Measurements from ENCODE around the gene LRP5. TPM values are rescaled to one million over a fixed set of nuclear protein-coding genes. Genes with fewer than 3 reads are reported as not detected.

Gene LRP5
- total RNA-seq, 1 experiment from 2014 or later: 48.8 TPM

- no peak for TF ChIP-seq ZNF532 (CRISPR knock-in tag; IDR thresholded peaks at IDR 0.05; ENCODE audit: borderline replicate concordance)
- TF ChIP-seq NFYB (CRISPR knock-in tag; conservative IDR thresholded peaks at IDR 0.05; ENCODE audit: low read depth): no peak
- no peak for TF ChIP-seq GRHL2 (CRISPR knock-in tag; IDR thresholded peaks at IDR 0.05; ENCODE audit: insufficient replicate concordance, severe bottlenecking)
- TF ChIP-seq ZNF232 (CRISPR knock-in tag; IDR thresholded peaks at IDR 0.05): no peak
Measured at GRCh38 chr11:68445531-68446035, 133.2 kb downstream of the LRP5 start (continued).

DNA sequence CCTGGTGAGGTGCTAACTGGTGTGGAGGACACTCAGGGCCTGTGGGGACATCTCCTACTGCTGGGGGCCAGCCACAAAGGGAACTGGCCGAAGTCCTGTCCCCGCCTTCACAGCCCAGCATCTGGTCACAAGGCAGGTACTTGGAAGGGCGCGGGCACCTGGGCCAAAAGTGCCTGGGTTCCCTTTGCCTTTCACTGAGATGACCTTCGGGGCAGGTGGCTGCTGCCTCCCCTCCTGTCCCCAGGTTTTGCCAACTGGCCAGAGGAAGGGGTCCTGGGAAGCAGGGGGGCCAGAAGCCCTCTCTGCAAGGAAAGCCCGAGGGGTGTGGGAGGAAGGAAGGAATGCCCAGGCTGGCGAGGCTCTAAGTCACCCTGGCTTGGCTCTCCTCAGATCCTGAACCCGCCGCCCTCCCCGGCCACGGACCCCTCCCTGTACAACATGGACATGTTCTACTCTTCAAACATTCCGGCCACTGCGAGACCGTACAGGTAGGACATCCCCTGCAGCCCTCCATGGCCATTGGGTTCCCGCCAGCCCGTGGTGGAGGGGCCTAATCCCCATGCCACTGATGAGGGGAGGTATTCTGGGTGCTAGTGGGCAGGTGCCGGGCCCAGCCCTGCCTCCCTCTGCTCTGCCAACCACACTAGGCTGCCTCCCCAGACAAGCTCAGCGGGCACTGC lies 133.8 kb downstream of the LRP5 start:
- Mint-ChIP-seq H3K27me3 (ENCODE audit: low read depth) (no peaks in the 10 kb centered on the region; the same call in 1 of the 2 replicates), H3K4me3 (no peak overlapping the region), H3K9me3 (no peaks in the 10 kb centered on the region), H3K36me3 (peaks cover 26% of the 10 kb centered on the region), H3K4me1 (peaks cover 8% of the 10 kb centered on the region), H3K27ac (0 out of 2 replicates have a peak overlapping the region, but pooled peaks have one; percentile 41)
- DNase-seq (ENCODE audit: low spot score) (no peak), ATAC-seq (no peak)
- ChIA-PET CTCF (no interaction called here), POLR2A (no interaction called here)
- no peak for TF ChIP-seq ZNF416 (CRISPR knock-in tag; IDR thresholded peaks at IDR 0.05)
- TF ChIP-seq ESRRA (CRISPR knock-in tag; IDR thresholded peaks at IDR 0.05; ENCODE audit: borderline replicate concordance): no peak
- TF ChIP-seq ZNF121 (CRISPR knock-in tag; IDR thresholded peaks at IDR 0.05): no peak
- no peak for TF ChIP-seq IRF2 (CRISPR knock-in tag; IDR thresholded peaks at IDR 0.05; ENCODE audit: borderline replicate concordance, low read depth)
- TF ChIP-seq, protein P1, sequence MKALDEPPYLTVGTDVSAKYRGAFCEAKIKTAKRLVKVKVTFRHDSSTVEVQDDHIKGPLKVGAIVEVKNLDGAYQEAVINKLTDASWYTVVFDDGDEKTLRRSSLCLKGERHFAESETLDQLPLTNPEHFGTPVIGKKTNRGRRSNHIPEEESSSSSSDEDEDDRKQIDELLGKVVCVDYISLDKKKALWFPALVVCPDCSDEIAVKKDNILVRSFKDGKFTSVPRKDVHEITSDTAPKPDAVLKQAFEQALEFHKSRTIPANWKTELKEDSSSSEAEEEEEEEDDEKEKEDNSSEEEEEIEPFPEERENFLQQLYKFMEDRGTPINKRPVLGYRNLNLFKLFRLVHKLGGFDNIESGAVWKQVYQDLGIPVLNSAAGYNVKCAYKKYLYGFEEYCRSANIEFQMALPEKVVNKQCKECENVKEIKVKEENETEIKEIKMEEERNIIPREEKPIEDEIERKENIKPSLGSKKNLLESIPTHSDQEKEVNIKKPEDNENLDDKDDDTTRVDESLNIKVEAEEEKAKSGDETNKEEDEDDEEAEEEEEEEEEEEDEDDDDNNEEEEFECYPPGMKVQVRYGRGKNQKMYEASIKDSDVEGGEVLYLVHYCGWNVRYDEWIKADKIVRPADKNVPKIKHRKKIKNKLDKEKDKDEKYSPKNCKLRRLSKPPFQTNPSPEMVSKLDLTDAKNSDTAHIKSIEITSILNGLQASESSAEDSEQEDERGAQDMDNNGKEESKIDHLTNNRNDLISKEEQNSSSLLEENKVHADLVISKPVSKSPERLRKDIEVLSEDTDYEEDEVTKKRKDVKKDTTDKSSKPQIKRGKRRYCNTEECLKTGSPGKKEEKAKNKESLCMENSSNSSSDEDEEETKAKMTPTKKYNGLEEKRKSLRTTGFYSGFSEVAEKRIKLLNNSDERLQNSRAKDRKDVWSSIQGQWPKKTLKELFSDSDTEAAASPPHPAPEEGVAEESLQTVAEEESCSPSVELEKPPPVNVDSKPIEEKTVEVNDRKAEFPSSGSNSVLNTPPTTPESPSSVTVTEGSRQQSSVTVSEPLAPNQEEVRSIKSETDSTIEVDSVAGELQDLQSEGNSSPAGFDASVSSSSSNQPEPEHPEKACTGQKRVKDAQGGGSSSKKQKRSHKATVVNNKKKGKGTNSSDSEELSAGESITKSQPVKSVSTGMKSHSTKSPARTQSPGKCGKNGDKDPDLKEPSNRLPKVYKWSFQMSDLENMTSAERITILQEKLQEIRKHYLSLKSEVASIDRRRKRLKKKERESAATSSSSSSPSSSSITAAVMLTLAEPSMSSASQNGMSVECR (CRISPR knock-in tag; IDR thresholded peaks at IDR 0.05; ENCODE audit: borderline replicate concordance): no peak
- TF ChIP-seq RORB (CRISPR knock-in tag; IDR thresholded peaks at IDR 0.05): no peak
- TF ChIP-seq, protein P2, sequence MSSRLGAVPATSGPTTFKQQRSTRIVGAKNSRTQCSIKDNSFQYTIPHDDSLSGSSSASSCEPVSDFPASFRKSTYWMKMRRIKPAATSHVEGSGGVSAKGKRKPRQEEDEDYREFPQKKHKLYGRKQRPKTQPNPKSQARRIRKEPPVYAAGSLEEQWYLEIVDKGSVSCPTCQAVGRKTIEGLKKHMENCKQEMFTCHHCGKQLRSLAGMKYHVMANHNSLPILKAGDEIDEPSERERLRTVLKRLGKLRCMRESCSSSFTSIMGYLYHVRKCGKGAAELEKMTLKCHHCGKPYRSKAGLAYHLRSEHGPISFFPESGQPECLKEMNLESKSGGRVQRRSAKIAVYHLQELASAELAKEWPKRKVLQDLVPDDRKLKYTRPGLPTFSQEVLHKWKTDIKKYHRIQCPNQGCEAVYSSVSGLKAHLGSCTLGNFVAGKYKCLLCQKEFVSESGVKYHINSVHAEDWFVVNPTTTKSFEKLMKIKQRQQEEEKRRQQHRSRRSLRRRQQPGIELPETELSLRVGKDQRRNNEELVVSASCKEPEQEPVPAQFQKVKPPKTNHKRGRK (CRISPR knock-in tag; IDR thresholded peaks at IDR 0.05; ENCODE audit: borderline replicate concordance): no peak
- TF ChIP-seq, protein P3, sequence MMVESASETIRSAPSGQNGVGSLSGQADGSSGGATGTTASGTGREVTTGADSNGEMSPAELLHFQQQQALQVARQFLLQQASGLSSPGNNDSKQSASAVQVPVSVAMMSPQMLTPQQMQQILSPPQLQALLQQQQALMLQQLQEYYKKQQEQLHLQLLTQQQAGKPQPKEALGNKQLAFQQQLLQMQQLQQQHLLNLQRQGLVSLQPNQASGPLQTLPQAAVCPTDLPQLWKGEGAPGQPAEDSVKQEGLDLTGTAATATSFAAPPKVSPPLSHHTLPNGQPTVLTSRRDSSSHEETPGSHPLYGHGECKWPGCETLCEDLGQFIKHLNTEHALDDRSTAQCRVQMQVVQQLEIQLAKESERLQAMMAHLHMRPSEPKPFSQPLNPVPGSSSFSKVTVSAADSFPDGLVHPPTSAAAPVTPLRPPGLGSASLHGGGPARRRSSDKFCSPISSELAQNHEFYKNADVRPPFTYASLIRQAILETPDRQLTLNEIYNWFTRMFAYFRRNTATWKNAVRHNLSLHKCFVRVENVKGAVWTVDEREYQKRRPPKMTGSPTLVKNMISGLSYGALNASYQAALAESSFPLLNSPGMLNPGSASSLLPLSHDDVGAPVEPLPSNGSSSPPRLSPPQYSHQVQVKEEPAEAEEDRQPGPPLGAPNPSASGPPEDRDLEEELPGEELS (CRISPR knock-in tag; IDR thresholded peaks at IDR 0.05): no peak
- TF ChIP-seq HMGA2 (CRISPR knock-in tag; IDR thresholded peaks at IDR 0.05): no peak
- no peak for TF ChIP-seq SMAD3 (CRISPR knock-in tag; IDR thresholded peaks at IDR 0.05; ENCODE audit: borderline replicate concordance)
- TF ChIP-seq GRHL2 (CRISPR knock-in tag; IDR thresholded peaks at IDR 0.05; ENCODE audit: insufficient replicate concordance, severe bottlenecking): no peak
- TF ChIP-seq ZNF219 (CRISPR knock-in tag; IDR thresholded peaks at IDR 0.05; ENCODE audit: borderline replicate concordance): no peak
- no peak for TF ChIP-seq JAZF1 (CRISPR knock-in tag; IDR thresholded peaks at IDR 0.05)

Data from WTC11 (cell line).